Spleen (tissue), 11 donors: ENCODE data around the gene RFX1. TPM values are rescaled to one million over a fixed set of nuclear protein-coding genes. Genes with fewer than 3 reads are reported as not detected.
A peak's percentile ranks its signal among the peaks of the same experiment; 100 is the strongest.
"Not testable (repeated sequence)": the region's sequence is repeated elsewhere in the genome, so short reads cannot be mapped to it uniquely, and the experiment has no call there.

Experiments
- DNase-seq: peaks from one replicate; pipeline ENCODE4 v3.0.0-alpha.2; 2020
- H3K27ac ChIP-seq, 8 donors: fragments of 200-600 bp; sonication (generic) in 7 of 8; 1 replicate in 4 of 8; 2 replicates in 4 of 8; pipeline versions ENCODE4 v1.5.0 to v1.8.0; 2016 to 2021; ENCODE audit warnings: inconsistent platforms in 4 of 8, mild to moderate bottlenecking in 4 of 8, moderate library complexity in 1 of 8
- H3K27me3 ChIP-seq, 7 donors: fragments of 200-600 bp; sonication (generic) in 6 of 7; replicated peaks in 1 of 7; 1 replicate in 4 of 7; 2 replicates in 3 of 7; pipeline versions ENCODE4 v1.5.0 to v1.8.0; 2016 to 2021; ENCODE audit warnings: inconsistent platforms in 3 of 7, mild to moderate bottlenecking in 1 of 7
- H3K36me3 ChIP-seq, 6 donors: fragments of 200-600 bp; sonication (generic) in 5 of 6; 1 replicate in 4 of 6; 2 replicates in 2 of 6; pipeline versions ENCODE4 v1.5.0 to v1.8.0; 2016 to 2021; ENCODE audit warnings: inconsistent platforms in 2 of 6
- H3K4me1 ChIP-seq, 6 donors: fragments of 200-600 bp; sonication (generic) in 5 of 6; 1 replicate in 3 of 6; 2 replicates in 3 of 6; pipeline versions ENCODE4 v1.5.0 to v1.8.0; 2016 to 2021; ENCODE audit warnings: inconsistent platforms in 3 of 6
- H3K4me3 ChIP-seq, 8 donors: fragments of 200-600 bp; sonication (generic) in 7 of 8; 1 replicate in 4 of 8; 2 replicates in 4 of 8; pipeline versions ENCODE4 v1.5.0 to v1.8.0; 2016 to 2021; ENCODE audit warnings: inconsistent platforms in 4 of 8, mild to moderate bottlenecking in 4 of 8, moderate library complexity in 2 of 8
- H3K9me3 ChIP-seq, 8 donors: fragments of 200-600 bp; sonication (generic) in 7 of 8; 1 replicate in 4 of 8; 2 replicates in 4 of 8; pipeline versions ENCODE4 v1.5.0 to v1.8.0; 2016 to 2021; ENCODE audit warnings: inconsistent platforms in 4 of 8
- CTCF ChIP-seq, 11 experiments: fragments of 200-600 bp in 7 of 11; fragments of 450-650 bp in 4 of 11; sonication (generic) in 4 of 11; IDR thresholded peaks in 8 of 11; conservative IDR thresholded peaks in 3 of 11; 1 replicate in 7 of 11; 2 replicates in 4 of 11; pipeline versions ENCODE4 v1.4.0 to v1.8.0; 2016 to 2021; ENCODE audit warnings: antibody characterized with exemption in 11 of 11, inconsistent platforms in 4 of 11, mild to moderate bottlenecking in 1 of 11
- POLR2A ChIP-seq, 3 donors: fragments of 450-650 bp; IDR thresholded peaks; one replicate each; pipeline ENCODE4 v1.5.1; 2017; ENCODE audit warnings: antibody characterized with exemption in 3 of 3, mild to moderate bottlenecking in 1 of 3
- POLR2AphosphoS5 ChIP-seq, 3 donors: sonication (generic); formaldehyde crosslinking; IDR thresholded peaks; one replicate each; pipeline ENCODE4 v1.5.1; 2017; ENCODE audit warnings: antibody characterized with exemption in 3 of 3
- WGBS, 5 donors: extraction: QIAGEN DNeasy Blood & Tissue Kit in 3 of 5; methylation state at CpG; one replicate each; pipeline versions ENCODE4 v1.1.5 to v1.1.7; 2013 to 2018; 5-methylcytosine and 5-hydroxymethylcytosine counted together
- intact Hi-C: fragments of 100-400 bp; cut with DNase I; formaldehyde crosslinking; loops from one replicate; pipeline ENCODE4 v1.15.0; 2023; ENCODE audit warnings: low total_unique reads
- polyA plus RNA-seq, 3 donors: library from polyadenylated mRNA; stranded (reverse); fragments of 200-250 nt; gene quantifications; one replicate each; pipeline ENCODE4 v1.2.1, GENCODE V29; 2013
- total RNA-seq, 7 donors: library from RNA; depleted of rRNA in 3 of 7; stranded (reverse); fragments of >200 nt in 3 of 7; fragmentation: NEBNext Ultra II Directional in 4 of 7; extraction: Animal tissue kit (Norgen Biotek cat#: 25700) in 4 of 7; gene quantifications; one replicate each; pipeline versions ENCODE4 v1.1.0 to v1.2.1, GENCODE V29; 2016 to 2021
- donor health status: healthy with polysubstance abuse.
- donor health status: DM: no; HTN: no; CAD: no; lungs with moderate emphysema.
- donor health status: DM: no; HTN: no; CAD: no.
- donor health status: Bipolar disorder and iron deficiency.
- donor health status: healthy.
- donor health status: DM: no; HTN: no; CAD: no.
- donor health status: DM: yes; HTN: yes; CAD: no.

RFX1 gene
- total and polyA plus RNA-seq, 10 donors, result 2.2 to 22.4 (median 10.9) TPM

GRCh38 chr19:14027856-14028450 is 21.8 kb upstream of the RFX1 start, which contains the start of gene RLN3:
Gene RLN3, plus strand, starts transcription at chr19:14028148. Its CDS starts 57 bp downstream, at chr19:14028205.
- intact Hi-C loops, result no loop called here

GRCh38 chr19:14026652-14027192 is 20.6 kb upstream of the RFX1 start:
- intact Hi-C loops, H3K27me3 ChIP-seq, H3K36me3 ChIP-seq, DNase-seq, H3K4me3 ChIP-seq, H3K9me3 ChIP-seq: not testable (repeated sequence)
- peaks cover 5 to 78% (median 34%) of the 10 kb centered on the region in 6 donors for H3K4me1 ChIP-seq
- peak overlapping the region in 2 of 8 donors; percentile 46 to 74 for H3K27ac ChIP-seq
- 84 to 97% (median 94%) methylated on average over 5 of the region's 5 CpGs for WGBS, 5 donors

More at GRCh38 chr19:14027856-14028450, 21.8 kb upstream of the RFX1 start, which contains the start of gene RLN3:
- peak within 1 kb of the TSS in 1 of 8 donors; percentile 74 for H3K27ac ChIP-seq
- TF ChIP-seq CTCF (IDR thresholded peaks at IDR 0.05 in 8 of 11, conservative IDR thresholded peaks at IDR 0.05 in 3 of 11) (no peak), POLR2A (IDR thresholded peaks at IDR 0.05) (no peak), POLR2AphosphoS5 (IDR thresholded peaks at IDR 0.05) (no peak)
- H3K27me3 ChIP-seq, result no peaks in the 10 kb centered on the region
- H3K4me3 ChIP-seq, result no peak within 1 kb of the TSS
- peaks cover 5 to 79% (median 37%) of the 10 kb centered on the region in 6 donors for H3K4me1 ChIP-seq
- WGBS, 5 donors, result 77 to 87% (median 82%) methylated on average over 19 to 24 of the region's 24 CpGs
- DNase-seq, result no peak
- no peaks in the 10 kb centered on the region for H3K36me3 ChIP-seq
- H3K9me3 ChIP-seq, result no peaks in the 10 kb centered on the region

- peak; percentile 82 for DNase-seq
- Histone ChIP-seq H3K4me1 (peaks cover 0 to 72% (median 29%) of the 10 kb centered on the region in 6 donors), H3K27ac (peak overlapping the region; percentile 1 to 74 (median 61)), H3K4me3 (no peak overlapping the region), H3K36me3 (no peaks in the 10 kb centered on the region), H3K9me3 (no peaks in the 10 kb centered on the region), H3K27me3 (no peaks in the 10 kb centered on the region)
- TF ChIP-seq POLR2A (IDR thresholded peaks at IDR 0.05) (no peak), CTCF (IDR thresholded peaks at IDR 0.05 in 8 of 11, conservative IDR thresholded peaks at IDR 0.05 in 3 of 11) (peak in 10 of 11 experiments; percentile 12 to 69 (median 62)), POLR2AphosphoS5 (IDR thresholded peaks at IDR 0.05) (peak in 2 of 3 donors; percentile 52 to 78)
- WGBS, 5 donors, result 46 to 61% (median 52%) methylated on average over 9 of the region's 9 CpGs
- intact Hi-C loops, result no loop called here
Observed at GRCh38 chr19:14023404-14024235, 17.5 kb upstream of the RFX1 start.

GRCh38 chr19:14022469-14022868 is 16.3 kb upstream of the RFX1 start:
- Histone ChIP-seq H3K36me3 (no peaks in the 10 kb centered on the region), H3K4me1 (peaks cover 8 to 74% (median 39%) of the 10 kb centered on the region in 6 donors), H3K27me3 (no peaks in the 10 kb centered on the region), H3K9me3 (no peaks in the 10 kb centered on the region), H3K27ac (peak overlapping the region in 3 of 8 donors; percentile 53 to 74 (median 69)), H3K4me3 (no peak overlapping the region)
- 79 to 92% (median 84%) methylated on average over 4 of the region's 4 CpGs for WGBS, 5 donors
- no peak for DNase-seq
- TF ChIP-seq POLR2A (IDR thresholded peaks at IDR 0.05), result no peak
- no peak for TF ChIP-seq CTCF (IDR thresholded peaks at IDR 0.05 in 8 of 11, conservative IDR thresholded peaks at IDR 0.05 in 3 of 11)
- TF ChIP-seq POLR2AphosphoS5 (IDR thresholded peaks at IDR 0.05), result no peak
- intact Hi-C loops, result no loop called here
